Common myeloid progenitor, CD34-positive (primary cell): ENCODE measurements around the gene GALT.

Experiments used
- CTCF ChIA-PET: fragments of 350-600 bp; sonication (Branson Sonifier 250); formaldehyde crosslinking; loops from one replicate; lab custom pipeline; 2021; ENCODE audit warnings: antibody characterized with exemption; lab: Charles Lee
- POLR2A ChIA-PET: fragments of 350-600 bp; sonication (Branson Sonifier 250); formaldehyde crosslinking; loops from one replicate; lab custom pipeline; 2021; ENCODE audit warnings: antibody characterized with exemption; lab: Charles Lee
- DNase-seq, 3 donors: peaks; one replicate each; pipeline versions ENCODE4 v3.0.0 to v3.0.0-alpha.2; 2013
- H3K27ac ChIP-seq, 2 experiments: 1 replicate in 1 of 2; 2 replicates in 1 of 2; pipeline ENCODE4 v1.7.0; 2013; ENCODE audit warnings: inconsistent platforms in 2 of 2, low read length in 2 of 2, mild to moderate bottlenecking in 2 of 2, low read depth in 1 of 2, moderate library complexity in 1 of 2; ENCODE audit not compliant: severe bottlenecking in 2 of 2, insufficient read depth in 1 of 2, poor library complexity in 1 of 2
- H3K27me3 ChIP-seq, 5 experiments: replicated peaks in 2 of 5; 1 replicate in 3 of 5; 2 replicates in 2 of 5; pipeline versions ENCODE4 v1.6.1 to v1.7.0; 2013; ENCODE audit warnings: low read length in 4 of 5, mild to moderate bottlenecking in 2 of 5, moderate library complexity in 2 of 5, inconsistent platforms in 1 of 5; ENCODE audit not compliant: insufficient read depth in 5 of 5, control insufficient read depth in 4 of 5
- H3K36me3 ChIP-seq, 4 experiments: 1 replicate in 2 of 4; 2 replicates in 2 of 4; pipeline versions ENCODE4 v1.6.1 to v1.7.0; 2013; ENCODE audit warnings: low read length in 3 of 4, control low read depth in 1 of 4, mild to moderate bottlenecking in 1 of 4; ENCODE audit not compliant: control insufficient read depth in 4 of 4, insufficient read depth in 4 of 4
- H3K4me1 ChIP-seq, 4 experiments: 1 replicate in 3 of 4; 2 replicates in 1 of 4; pipeline versions ENCODE4 v1.6.1 to v1.7.1; 2013; ENCODE audit warnings: low read length in 3 of 4, mild to moderate bottlenecking in 3 of 4, control low read depth in 1 of 4, inconsistent platforms in 1 of 4, moderate library complexity in 1 of 4; ENCODE audit not compliant: control insufficient read depth in 4 of 4, insufficient read depth in 4 of 4; ENCODE audit errors: control extremely low read depth in 1 of 4
- H3K4me3 ChIP-seq, 7 experiments: 1 replicate in 4 of 7; 2 replicates in 3 of 7; pipeline versions ENCODE4 v1.5.1 to v1.7.0; 2013; ENCODE audit warnings: mild to moderate bottlenecking in 7 of 7, low read length in 6 of 7, moderate library complexity in 6 of 7, inconsistent platforms in 2 of 7, low read depth in 2 of 7, control low read depth in 1 of 7; ENCODE audit not compliant: insufficient read depth in 4 of 7, control insufficient read depth in 1 of 7; ENCODE audit errors: extremely low read depth in 1 of 7
- H3K9me3 ChIP-seq, 5 experiments: 1 replicate in 4 of 5; 2 replicates in 1 of 5; pipeline versions ENCODE4 v1.6.1 to v1.7.1; 2013; ENCODE audit warnings: low read length in 4 of 5, mild to moderate bottlenecking in 2 of 5, inconsistent platforms in 1 of 5, low read depth in 1 of 5, moderate library complexity in 1 of 5; ENCODE audit not compliant: control insufficient read depth in 4 of 5, insufficient read depth in 2 of 5; ENCODE audit errors: control extremely low read depth in 1 of 5
- WGBS: methylation state at CpG from one replicate; pipeline ENCODE4 v1.1.5; 2013; ENCODE audit not compliant: insufficient coverage; 5-methylcytosine and 5-hydroxymethylcytosine counted together

The GALT gene

GRCh38 chr9:34665067-34665380 lies 18.5 kb downstream of the GALT start:
- peak overlapping the region; percentile 51 to 85 (median 63) for H3K4me3 ChIP-seq
- under 1% methylated on average over 18 of the region's 26 CpGs for WGBS
- peaks cover 0 to 2% (median 0%) of the 10 kb centered on the region in 5 experiments for H3K27me3 ChIP-seq
- ChIA-PET CTCF (interaction anchor here (0.8 to 10.6 kb wide), 7 partner anchors 11 to 31 kb away, joined by 3 to 96 read pairs (median 8); partner anchors contain the start of genes GALT and SIGMAR1), POLR2A (no interaction called here)
- H3K4me1 ChIP-seq = peaks cover 0 to 18% (median 15%) of the 10 kb centered on the region in 4 experiments
- peaks cover 0 to 10% (median 7%) of the 10 kb centered on the region in 5 experiments for H3K9me3 ChIP-seq
- peaks cover 0 to 17% (median 4%) of the 10 kb centered on the region in 4 experiments for H3K36me3 ChIP-seq
- no peak for DNase-seq
- peak overlapping the region in 1 of 2 experiments; percentile 7 for H3K27ac ChIP-seq

- ChIA-PET POLR2A (no interaction called here), CTCF (interaction anchor here (0.8 to 10.6 kb wide), 6 partner anchors 10 to 31 kb away, joined by 3 to 96 read pairs (median 8); partner anchors contain the start of gene GALT)
- H3K27ac ChIP-seq = peak overlapping the region; percentile 74 to 89
- 2% methylated on average over 37 of the region's 55 CpGs for WGBS
- H3K9me3 ChIP-seq = peaks cover 0 to 16% (median 8%) of the 10 kb centered on the region in 5 experiments
- peak overlapping the region; percentile 52 to 90 (median 73) for H3K4me3 ChIP-seq
- DNase-seq = peak; percentile 90 to 94 (median 93)
- H3K36me3 ChIP-seq = peaks cover 0 to 13% (median 4%) of the 10 kb centered on the region in 4 experiments
- H3K27me3 ChIP-seq = peaks cover 0 to 2% (median 0%) of the 10 kb centered on the region in 5 experiments
- peaks cover 0 to 18% (median 15%) of the 10 kb centered on the region in 4 experiments for H3K4me1 ChIP-seq
Measured at GRCh38 chr9:34665381-34666250, 19.1 kb downstream of the GALT start.

DNA sequence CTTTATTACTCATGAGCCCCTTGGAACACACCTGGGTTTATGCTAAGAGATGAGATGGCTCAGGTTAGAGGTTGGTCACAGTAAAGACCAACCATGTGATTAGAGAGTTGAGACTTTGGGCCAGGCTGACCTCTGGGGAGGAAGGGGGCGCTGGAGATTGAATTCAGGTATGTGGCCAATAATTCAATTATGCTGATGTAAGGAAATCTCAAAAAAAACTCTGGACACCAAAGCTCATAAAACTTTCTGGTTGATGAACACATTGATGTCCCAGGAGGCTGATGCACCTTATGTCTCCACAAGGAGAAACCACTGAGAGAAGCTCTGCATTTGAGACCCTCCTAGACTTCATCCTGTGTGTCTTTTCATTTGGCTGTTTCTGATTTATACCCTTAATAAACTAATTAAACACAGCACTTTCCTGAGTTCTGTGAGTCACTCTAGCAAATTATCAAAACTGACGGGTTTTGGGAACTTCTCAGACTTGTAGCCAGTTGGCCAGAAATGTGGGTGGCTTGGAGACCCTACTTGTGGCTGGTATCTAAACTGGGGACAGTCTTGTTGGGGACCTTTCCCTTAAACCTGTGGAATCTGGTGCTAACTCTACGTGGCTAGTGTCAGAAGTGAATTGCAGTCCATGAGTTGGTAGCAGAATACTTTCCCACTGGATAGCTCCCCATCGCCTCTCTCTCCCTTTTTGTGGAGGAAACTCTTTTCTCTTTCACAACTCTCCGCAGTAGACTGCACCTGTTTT lies 23.5 kb downstream of the GALT start:
- 94% methylated on average over 3 of the region's 5 CpGs for WGBS
- Histone ChIP-seq H3K36me3 (peaks cover 0 to 13% (median 3%) of the 10 kb centered on the region in 4 experiments), H3K4me1 (peaks cover 0 to 11% (median 9%) of the 10 kb centered on the region in 4 experiments), H3K4me3 (no peak overlapping the region), H3K27ac (no peak overlapping the region), H3K27me3 (no peaks in the 10 kb centered on the region), H3K9me3 (peaks cover 0 to 19% (median 8%) of the 10 kb centered on the region in 5 experiments)
- ChIA-PET CTCF (interaction anchor here (1.3 to 11.3 kb wide), 5 partner anchors 8 to 31 kb away, joined by 3 to 220 read pairs (median 5); no protein-coding TSS in a partner anchor), POLR2A (no interaction called here)
- no peak for DNase-seq

- ChIA-PET CTCF (interaction anchor here (1.3 to 11.3 kb wide), 5 partner anchors 8 to 30 kb away, joined by 3 to 220 read pairs (median 5); no protein-coding TSS in a partner anchor), POLR2A (no interaction called here)
- Histone ChIP-seq H3K27me3 (no peaks in the 10 kb centered on the region), H3K9me3 (peaks cover 0 to 19% (median 8%) of the 10 kb centered on the region in 5 experiments), H3K4me3 (no peak overlapping the region), H3K27ac (no peak overlapping the region), H3K36me3 (peaks cover 0 to 13% (median 3%) of the 10 kb centered on the region in 4 experiments), H3K4me1 (peaks cover 0 to 1% (median under 1%) of the 10 kb centered on the region in 4 experiments)
- no peak for DNase-seq
- WGBS = no CpG with 5 or more reads among the region's 1 CpG
Measured at GRCh38 chr9:34671307-34671706, 24.8 kb downstream of the GALT start.

DNA sequence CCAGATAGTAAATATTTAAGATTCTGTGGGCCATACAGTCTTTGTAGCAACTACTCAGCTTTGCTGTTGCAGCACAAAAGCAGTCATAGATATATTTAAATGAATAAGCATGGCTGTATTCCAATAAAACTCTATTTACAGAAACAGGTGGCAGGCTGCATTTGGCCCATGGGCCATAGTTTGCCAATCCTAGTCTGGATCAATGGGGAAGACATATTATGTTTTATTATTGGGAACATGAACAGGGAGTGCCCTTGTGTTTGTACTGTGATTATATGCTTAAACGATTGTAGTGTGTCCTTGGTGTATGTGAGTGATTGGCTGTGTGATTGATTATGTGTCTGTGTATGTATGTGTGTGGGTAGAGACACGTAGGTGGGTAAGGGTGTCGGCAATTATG lies 28.0 kb downstream of the GALT start:
- no peak overlapping the region for H3K4me3 ChIP-seq
- H3K27me3 ChIP-seq = no peaks in the 10 kb centered on the region
- H3K4me1 ChIP-seq = no peaks in the 10 kb centered on the region
- ChIA-PET CTCF (interaction anchor here (0.7 to 11.3 kb wide), 9 partner anchors 12 to 41 kb away, joined by 3 to 220 read pairs (median 4); partner anchors contain the start of genes CCL19 and GALT), POLR2A (interaction anchor here (1.3 kb wide), 1 partner anchor 28 kb away, joined by 3 read pairs; no protein-coding TSS in a partner anchor)
- peaks cover 0 to 14% (median 7%) of the 10 kb centered on the region in 5 experiments for H3K9me3 ChIP-seq
- no peak for DNase-seq
- WGBS = 93% methylated on average over 2 of the region's 3 CpGs
- no peak overlapping the region for H3K27ac ChIP-seq
- H3K36me3 ChIP-seq = peaks cover 0 to 3% (median 2%) of the 10 kb centered on the region in 4 experiments

DNA sequence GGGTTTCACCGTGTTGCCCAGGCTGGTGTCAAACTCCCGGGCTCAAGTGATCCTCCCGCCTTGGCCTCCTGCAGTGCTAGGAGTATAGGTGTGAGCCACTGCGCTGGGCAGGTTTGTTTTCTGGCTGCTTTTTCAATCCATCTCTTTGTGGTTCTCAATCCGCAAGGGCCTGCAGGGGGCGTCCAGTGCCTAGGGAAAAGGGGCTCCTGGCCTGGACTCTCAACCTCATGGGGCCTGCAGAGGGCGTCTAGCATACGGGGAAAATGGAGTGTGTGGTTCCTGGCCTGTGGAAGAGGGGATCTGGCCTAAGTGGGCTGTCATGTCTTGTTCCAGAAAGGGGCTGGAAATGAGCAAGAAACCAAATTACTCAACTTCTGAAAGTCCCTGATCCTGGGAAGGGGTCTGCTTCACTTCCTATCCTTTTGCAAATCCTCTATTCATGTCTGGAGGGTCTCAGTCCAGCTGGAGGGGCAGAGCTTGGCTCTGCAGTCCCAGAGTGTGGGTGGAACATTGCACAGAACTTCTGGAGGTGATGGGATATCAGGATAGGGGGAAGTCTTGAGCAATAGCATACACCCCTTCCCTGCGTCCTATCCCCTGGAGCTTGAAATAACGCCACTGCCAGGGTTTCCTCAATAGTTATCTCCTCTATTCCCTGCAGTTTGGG lies 28.7 kb downstream of the GALT start:
- 4% methylated on average over 8 of the region's 10 CpGs for WGBS
- no peak overlapping the region for H3K4me3 ChIP-seq

More for the DNA sequence above, 28.7 kb downstream of the GALT start:
- Histone ChIP-seq H3K9me3 (peaks cover 0 to 7% (median under 1%) of the 10 kb centered on the region in 5 experiments), H3K4me1 (no peaks in the 10 kb centered on the region), H3K27ac (no peak overlapping the region), H3K36me3 (no peaks in the 10 kb centered on the region), H3K27me3 (no peaks in the 10 kb centered on the region)
- DNase-seq = peak; percentile 85 to 90 (median 85)
- POLR2A ChIA-PET = interaction anchor here (1.3 kb wide), 1 partner anchor 27 kb away, joined by 3 read pairs; no protein-coding TSS in a partner anchor
- CTCF ChIA-PET = interaction anchor here (0.7 to 11.3 kb wide), 14 partner anchors 9 to 224 kb away, joined by 3 to 220 read pairs (median 4); partner anchors contain the start of genes CCL19 and GALT
